HG02938 (cell line): ENCODE data around the gene RPUSD1.
"Not testable (repeated sequence)": the region's sequence is repeated elsewhere in the genome, so short reads cannot be mapped to it uniquely, and the experiment has no call there.

ENCODE experiments used
- ATAC-seq: cut with Tn5 transposase; IDR thresholded peaks from one replicate; pipeline ENCODE4 v1.9.1; 2021; ENCODE audit warnings: mild to moderate bottlenecking, moderate library complexity; ENCODE audit not compliant: unreplicated experiment

The RPUSD1 gene

GRCh38 chr16:787978-788398 lies at the start of gene RPUSD1:
Gene RPUSD1, minus strand, starts transcription at chr16:788381. Its CDS starts 644 bp downstream, at chr16:787737.
- peak; percentile 28 for ATAC-seq

GRCh38 chr16:836822-837221 lies 48.6 kb upstream of the RPUSD1 start:
- ATAC-seq: not testable (repeated sequence)

GRCh38 chr16:836221-836620 lies 48.0 kb upstream of the RPUSD1 start:
- no peak for ATAC-seq

GRCh38 chr16:835373-835772 lies 47.2 kb upstream of the RPUSD1 start:
- no peak for ATAC-seq

GRCh38 chr16:833411-833810 lies 45.2 kb upstream of the RPUSD1 start:
- ATAC-seq: no peak

GRCh38 chr16:832652-833336 lies 44.6 kb upstream of the RPUSD1 start:
- no peak for ATAC-seq

- no peak for ATAC-seq
These were observed 43.6 kb upstream of the RPUSD1 start for GRCh38 chr16:831571-832413.

- no peak for ATAC-seq
These were observed 42.8 kb upstream of the RPUSD1 start for GRCh38 chr16:830871-831570.

- ATAC-seq: no peak
These were observed 42.1 kb upstream of the RPUSD1 start for GRCh38 chr16:830107-830870.

GRCh38 chr16:828891-829290 lies 40.7 kb upstream of the RPUSD1 start:
- no peak for ATAC-seq

GRCh38 chr16:827513-827912 lies 39.3 kb upstream of the RPUSD1 start:
- no peak for ATAC-seq

GRCh38 chr16:825341-826061 lies 37.3 kb upstream of the RPUSD1 start:
- ATAC-seq: no peak

GRCh38 chr16:824601-825000 lies 36.4 kb upstream of the RPUSD1 start:
- ATAC-seq: no peak

GRCh38 chr16:824194-824593 lies 36.0 kb upstream of the RPUSD1 start:
- no peak for ATAC-seq

- ATAC-seq: no peak
These were observed 34.7 kb upstream of the RPUSD1 start for GRCh38 chr16:822909-823297.

GRCh38 chr16:822174-822908 lies 34.2 kb upstream of the RPUSD1 start:
- no peak for ATAC-seq

- ATAC-seq: no peak
These were observed 33.6 kb upstream of the RPUSD1 start for GRCh38 chr16:821751-822150.

GRCh38 chr16:820748-821147 lies 32.6 kb upstream of the RPUSD1 start:
- no peak for ATAC-seq

GRCh38 chr16:820044-820408 lies 31.8 kb upstream of the RPUSD1 start:
- not testable (repeated sequence) for ATAC-seq
